Body of pancreas (tissue), 4 donors: ENCODE data around the gene OR10A6.

Experiments used
- CTCF ChIP-seq, 7 experiments: fragments of 450-650 bp in 4 of 7; fragments of 200-600 bp in 3 of 7; sonication (generic) in 3 of 7; IDR thresholded peaks; one replicate each; pipeline ENCODE4 v1.5.1; 2016 to 2019; ENCODE audit warnings: antibody characterized with exemption in 7 of 7
- POLR2A ChIP-seq, 3 donors: fragments of 450-650 bp; IDR thresholded peaks; one replicate each; pipeline ENCODE4 v1.6.1; 2016; ENCODE audit warnings: antibody characterized with exemption in 3 of 3, mild to moderate bottlenecking in 2 of 3

- TF ChIP-seq CTCF (IDR thresholded peaks at IDR 0.05) (no peak), POLR2A (IDR thresholded peaks at IDR 0.05) (no peak)
These were observed 48.2 kb downstream of the OR10A6 start for GRCh38 chr11:7882860-7883259.
